Endothelial cell of umbilical vein (primary cell): Measurements from ENCODE around the gene KIF25. TPM values are rescaled to one million over a fixed set of nuclear protein-coding genes. Genes with fewer than 3 reads are reported as not detected.

Experiments used
- BruUV-seq: library from RNA; stranded (reverse); fragments of 400-500 nt; replicated peaks from 2 replicates; lab custom pipeline; 2021; lab: Mats Ljungman, UMichigan
- CTCF ChIA-PET: fragments of 300-600, 350-600 bp; sonication (Branson Sonifier 250); formaldehyde crosslinking; loops from one replicate; lab custom pipeline; 2021; ENCODE audit warnings: antibody characterized with exemption, inconsistent platforms; lab: Charles Lee
- POLR2A ChIA-PET: fragments of 300-600, 350-600 bp; sonication (Branson Sonifier 250); formaldehyde crosslinking; loops from one replicate; lab custom pipeline; 2021; ENCODE audit warnings: antibody characterized with exemption, inconsistent platforms; lab: Charles Lee
- DNase-seq: peaks from one replicate; pipeline ENCODE4 v3.0.0-alpha.2; 2011; ENCODE audit warnings: low read depth, low spot score
- FAIRE-seq: peaks from 2 replicates; lab custom pipeline; 2011; peaks lifted over from hg19 to GRCh38; lab: Jason Lieb, UNC
- H2AFZ ChIP-seq: 2 replicates; pipeline ENCODE4 v1.6.0; 2012; ENCODE audit warnings: low read depth, low read length, control low read depth, inconsistent platforms
- H3K27ac ChIP-seq: 2 replicates; pipeline ENCODE4 v1.5.1; 2011; ENCODE audit warnings: low read depth, mild to moderate bottlenecking, control low read depth, low read length, moderate library complexity; ENCODE audit not compliant: insufficient read depth
- H3K27me3 ChIP-seq, 2 experiments: 2 replicates each; pipeline versions ENCODE4 v1.6.0 to v1.6.1; 2011; ENCODE audit warnings: low read length in 2 of 2, mixed read lengths in 1 of 2; ENCODE audit not compliant: control insufficient read depth in 2 of 2, insufficient read depth in 2 of 2
- H3K36me3 ChIP-seq, 2 experiments: 2 replicates in 1 of 2; 3 replicates in 1 of 2; pipeline ENCODE4 v1.5.1; 2011; ENCODE audit warnings: low read length in 2 of 2, mild to moderate bottlenecking in 1 of 2, moderate library complexity in 1 of 2; ENCODE audit not compliant: control insufficient read depth in 2 of 2, insufficient read depth in 2 of 2; ENCODE audit errors: extremely low read depth in 1 of 2
- H3K4me1 ChIP-seq: 3 replicates; pipeline ENCODE4 v1.5.1; 2011; ENCODE audit warnings: mild to moderate bottlenecking, low read length; ENCODE audit not compliant: control insufficient read depth, insufficient read depth; ENCODE audit errors: extremely low read depth
- H3K4me2 ChIP-seq: 2 replicates; pipeline ENCODE4 v1.6.1; 2011; ENCODE audit warnings: low read length, control low read depth, mixed read lengths; ENCODE audit not compliant: insufficient read depth
- H3K4me3 ChIP-seq, 3 experiments: fragments of 200-600 bp in 1 of 3; sonication (generic), shearing (Covaris generic) in 1 of 3; replicated peaks in 1 of 3; 2 replicates each; pipeline ENCODE4 v1.5.1; 2011 to 2016; ENCODE audit warnings: control low read depth in 3 of 3, low read length in 3 of 3, mild to moderate bottlenecking in 2 of 3, inconsistent platforms in 1 of 3, low read depth in 1 of 3, moderate library complexity in 1 of 3; ENCODE audit not compliant: insufficient read depth in 1 of 3
- H3K79me2 ChIP-seq: 2 replicates; pipeline ENCODE4 v1.6.0; 2012; ENCODE audit warnings: low read length, inconsistent platforms; ENCODE audit not compliant: control insufficient read depth, insufficient read depth
- H3K9ac ChIP-seq: replicated peaks from 2 replicates; pipeline ENCODE3; 2011; ENCODE audit warnings: low read length, control low read depth; ENCODE audit not compliant: insufficient read depth; ENCODE audit errors: extremely low read depth
- H3K9me1 ChIP-seq: replicated peaks from 3 replicates; pipeline ENCODE4 v1.6.0; 2011; ENCODE audit warnings: mild to moderate bottlenecking, low read length; ENCODE audit not compliant: control insufficient read depth, insufficient read depth; ENCODE audit errors: extremely low read depth
- H3K9me3 ChIP-seq: replicated peaks from 2 replicates; pipeline ENCODE4 v1.5.1; 2012; ENCODE audit warnings: low read length, inconsistent platforms; ENCODE audit not compliant: control insufficient read depth, insufficient read depth
- H4K20me1 ChIP-seq: replicated peaks from 2 replicates; pipeline ENCODE3; 2011; ENCODE audit warnings: mild to moderate bottlenecking, low read length; ENCODE audit not compliant: control insufficient read depth, insufficient read depth; ENCODE audit errors: extremely low read depth
- CTCF ChIP-seq, 2 donors: IDR thresholded peaks; 1 replicate in 1 of 2; 2 replicates in 1 of 2; pipeline ENCODE4 v1.5.1; 2011; ENCODE audit warnings: low read length in 2 of 2, mild to moderate bottlenecking in 2 of 2, moderate library complexity in 2 of 2, control low read depth in 1 of 2, inconsistent platforms in 1 of 2, low read depth in 1 of 2; ENCODE audit not compliant: insufficient read depth in 1 of 2; ENCODE audit errors: extremely low read depth in 1 of 2
- EZH2 ChIP-seq: IDR thresholded peaks from 2 replicates; pipeline ENCODE4 v1.6.1; 2012; ENCODE audit warnings: borderline replicate concordance, low read depth, mild to moderate bottlenecking, moderate library complexity, low read length, inconsistent platforms; ENCODE audit not compliant: severe bottlenecking
- FOS ChIP-seq: IDR thresholded peaks from 2 replicates; pipeline ENCODE4 v1.6.1; 2011; ENCODE audit warnings: mild to moderate bottlenecking, low read length, moderate library complexity, borderline replicate concordance; ENCODE audit not compliant: insufficient read depth
- GATA2 ChIP-seq: IDR thresholded peaks from 2 replicates; pipeline ENCODE4 v1.7.0; 2011; ENCODE audit warnings: low read depth, mild to moderate bottlenecking, moderate library complexity, mixed read lengths, low read length; ENCODE audit not compliant: insufficient read length, insufficient read depth
- JUN ChIP-seq: IDR thresholded peaks from 2 replicates; pipeline ENCODE4 v1.6.1; 2011; ENCODE audit warnings: borderline replicate concordance, low read depth; ENCODE audit not compliant: insufficient read length, insufficient read depth
- MYC ChIP-seq: IDR thresholded peaks from one replicate; pipeline ENCODE4 v1.6.1; 2011; ENCODE audit warnings: mild to moderate bottlenecking, low read depth, low read length
- POLR2A ChIP-seq: IDR thresholded peaks from 2 replicates; pipeline ENCODE4 v1.6.1; 2012; ENCODE audit warnings: low read depth, mild to moderate bottlenecking, control low read depth, low read length
- POLR2AphosphoS5 ChIP-seq: IDR thresholded peaks from 2 replicates; pipeline ENCODE4 v1.6.1; 2012; ENCODE audit warnings: low read depth, mild to moderate bottlenecking, control low read depth, low read length, moderate library complexity; ENCODE audit not compliant: insufficient read depth
- dilution Hi-C: fragments of 300-500 bp; cut with MboI; formaldehyde crosslinking; loops from one replicate; pipeline ENCODE4 v1.15.0; 2019; ENCODE audit warnings: low sequenced_read_pairs; ENCODE audit not compliant: extremely low pct_ligation_motif_present
- intact Hi-C: fragments of 100-400 bp; cut with micrococcal nuclease; formaldehyde crosslinking; loops from one replicate; pipeline ENCODE4 v1.10.0; 2022
- polyA plus RNA-seq, 4 experiments: library from polyadenylated mRNA; depleted of rRNA in 3 of 4; stranded (reverse) in 3 of 4; unstranded in 1 of 4; fragments of >200 nt; gene quantifications; 2 replicates each; pipeline versions ENCODE4 v1.2.1 to v1.2.3, GENCODE V29; 2011 to 2012; ENCODE audit warnings: missing spikeins in 1 of 4
- total RNA-seq: library from RNA; stranded (reverse); gene quantifications from 2 replicates; pipeline ENCODE4 v1.2.3, GENCODE V29; 2021
- TF ChIP-seq, protein P1 (sequence below): IDR thresholded peaks from 2 replicates; pipeline ENCODE4 v1.6.1; 2011; ENCODE audit not compliant: insufficient read depth, insufficient read length

Gene KIF25
- total and polyA plus RNA-seq, 2 donors (not counting 3 experiments of a cell fraction or from before 2014, with no cell fraction given), result not detected

DNA sequence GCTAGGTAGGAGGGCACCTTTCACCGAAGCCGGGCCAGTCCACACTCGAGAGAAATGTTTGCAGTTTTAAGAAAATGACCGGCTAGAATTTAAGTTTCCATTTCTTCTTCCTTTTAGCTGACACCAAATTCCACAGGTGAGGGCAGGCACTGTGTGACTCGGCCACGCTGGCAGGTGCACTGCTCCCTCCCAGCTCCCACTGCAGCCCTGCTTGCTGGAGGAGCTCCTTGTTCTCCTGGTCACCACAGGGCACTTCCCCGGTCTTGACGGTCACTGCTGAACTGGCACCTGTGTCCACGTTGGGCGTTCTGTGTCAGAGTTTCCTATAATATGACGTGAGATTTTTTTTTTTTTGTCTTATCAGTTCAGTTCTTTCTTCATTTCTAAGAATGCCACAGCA lies 3.6 kb upstream of the KIF25 start:
- dilution Hi-C loops, result no loop called here
- H4K20me1 ChIP-seq, result no peaks in the 10 kb centered on the region

DNA sequence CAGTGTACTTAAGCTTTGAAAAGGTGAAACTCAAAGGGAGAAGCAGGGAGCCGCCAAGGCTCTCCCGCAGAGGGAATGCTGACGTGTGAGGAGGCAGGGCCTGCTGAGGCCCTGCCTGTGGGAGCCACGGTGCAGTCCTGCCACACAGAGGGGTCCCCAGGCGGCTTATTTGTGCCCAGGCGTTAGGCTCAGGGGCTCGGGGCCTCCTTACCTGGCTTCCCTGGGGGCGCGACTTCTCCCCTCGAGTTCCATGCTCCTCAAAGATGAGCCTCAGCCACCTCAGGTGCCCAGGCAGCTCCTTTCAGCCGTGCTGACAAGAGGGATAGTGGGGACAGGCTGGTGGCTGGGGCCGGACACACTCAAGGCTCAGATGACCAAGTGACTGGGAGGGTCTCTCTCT lies 2.2 kb upstream of the KIF25 start:
- H3K4me1 ChIP-seq, result peaks cover 13% of the 10 kb centered on the region
- intact Hi-C loops (no loop called here), dilution Hi-C loops (no loop called here)
- FAIRE-seq, result no peak
- DNase-seq, result no peak
- no peak for TF ChIP-seq JUN
- TF ChIP-seq POLR2A, result no peak
- no peak for TF ChIP-seq FOS
- no peak for TF ChIP-seq GATA2
- TF ChIP-seq MYC, result no peak
- TF ChIP-seq CTCF (IDR thresholded peaks at IDR 0.05; ENCODE audit: extremely low read depth in 1 of 2, insufficient read depth in 1 of 2, low read depth in 1 of 2, low read length in 2 of 2), result no peak
- no peak for TF ChIP-seq POLR2AphosphoS5
- TF ChIP-seq, protein P1, sequence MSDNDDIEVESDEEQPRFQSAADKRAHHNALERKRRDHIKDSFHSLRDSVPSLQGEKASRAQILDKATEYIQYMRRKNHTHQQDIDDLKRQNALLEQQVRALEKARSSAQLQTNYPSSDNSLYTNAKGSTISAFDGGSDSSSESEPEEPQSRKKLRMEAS, result no peak
- no peak for TF ChIP-seq EZH2
- no peak overlapping the region for H3K27ac ChIP-seq
- no peak overlapping the region for H2AFZ ChIP-seq
- no peak overlapping the region for H3K4me3 ChIP-seq
- H4K20me1 ChIP-seq, result no peaks in the 10 kb centered on the region
- no TSS peak for BruUV-seq
- H3K36me3 ChIP-seq, result no peaks in the 10 kb centered on the region
- H3K79me2 ChIP-seq, result no peaks in the 10 kb centered on the region
- CTCF ChIA-PET, result interaction anchor here (1.0 kb wide), 1 partner anchor 9 kb away, joined by 3 read pairs; no protein-coding TSS in a partner anchor
- H3K27me3 ChIP-seq, result no peaks in the 10 kb centered on the region
- POLR2A ChIA-PET, result no interaction called here
- H3K4me2 ChIP-seq, result no peak overlapping the region
- H3K9me1 ChIP-seq, result no peaks in the 10 kb centered on the region
- H3K9ac ChIP-seq, result no peak overlapping the region
- no peaks in the 10 kb centered on the region for H3K9me3 ChIP-seq

More for the DNA sequence above, 3.6 kb upstream of the KIF25 start:
- Histone ChIP-seq H3K4me1 (peaks cover 13% of the 10 kb centered on the region), H3K4me2 (peak overlapping the region; percentile 19), H3K9me3 (no peaks in the 10 kb centered on the region), H3K9ac (no peak overlapping the region), H3K4me3 (no peak overlapping the region), H3K27me3 (no peaks in the 10 kb centered on the region), H3K27ac (peak overlapping the region; percentile 45), H3K9me1 (no peaks in the 10 kb centered on the region), H3K36me3 (no peaks in the 10 kb centered on the region), H2AFZ (no peak overlapping the region), H3K79me2 (no peaks in the 10 kb centered on the region)
- no peak for FAIRE-seq
- POLR2A ChIA-PET, result no interaction called here
- no peak for DNase-seq
- intact Hi-C loops, result loop anchor here (1.0 to 5.0 kb wide), 2 partner anchors 9 to 43 kb away; no protein-coding TSS in a partner anchor
- BruUV-seq, result no TSS peak
- TF ChIP-seq JUN, result no peak
- CTCF ChIA-PET, result interaction anchor here (1.0 kb wide), 1 partner anchor 14 kb away, joined by 3 read pairs; no protein-coding TSS in a partner anchor
